ENCODE data around the gene CDYL2. TPM values are rescaled to one million over a fixed set of nuclear protein-coding genes. Genes with fewer than 3 reads are reported as not detected.
"Not testable (repeated sequence)": the region's sequence is repeated elsewhere in the genome, so short reads cannot be mapped to it uniquely, and the experiment has no call there.

CDYL2 gene
- total RNA-seq, 4 donors from 2014 or later: 0.80 to 2.8 (median 1.8) TPM

DNA sequence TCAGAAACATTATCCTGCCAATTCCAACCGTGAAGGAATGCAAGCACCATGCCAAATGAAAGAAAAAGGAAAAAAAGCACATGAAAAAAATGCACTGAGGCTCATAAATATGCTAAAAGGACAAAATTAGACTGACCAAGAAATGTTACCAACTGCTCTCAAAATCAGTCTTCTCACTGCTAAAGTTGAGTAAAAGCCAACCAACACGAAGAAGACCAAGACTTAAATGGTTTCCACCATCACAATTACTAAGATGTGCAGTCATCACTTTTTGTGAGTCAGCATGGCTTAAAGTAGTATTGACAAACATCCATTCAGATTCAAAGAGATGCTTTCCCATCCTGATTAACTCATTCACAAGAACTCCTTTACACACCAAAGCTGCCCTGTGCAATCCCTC, 16.4 kb downstream of the CDYL2 start:
- TF ChIP-seq, protein P1, sequence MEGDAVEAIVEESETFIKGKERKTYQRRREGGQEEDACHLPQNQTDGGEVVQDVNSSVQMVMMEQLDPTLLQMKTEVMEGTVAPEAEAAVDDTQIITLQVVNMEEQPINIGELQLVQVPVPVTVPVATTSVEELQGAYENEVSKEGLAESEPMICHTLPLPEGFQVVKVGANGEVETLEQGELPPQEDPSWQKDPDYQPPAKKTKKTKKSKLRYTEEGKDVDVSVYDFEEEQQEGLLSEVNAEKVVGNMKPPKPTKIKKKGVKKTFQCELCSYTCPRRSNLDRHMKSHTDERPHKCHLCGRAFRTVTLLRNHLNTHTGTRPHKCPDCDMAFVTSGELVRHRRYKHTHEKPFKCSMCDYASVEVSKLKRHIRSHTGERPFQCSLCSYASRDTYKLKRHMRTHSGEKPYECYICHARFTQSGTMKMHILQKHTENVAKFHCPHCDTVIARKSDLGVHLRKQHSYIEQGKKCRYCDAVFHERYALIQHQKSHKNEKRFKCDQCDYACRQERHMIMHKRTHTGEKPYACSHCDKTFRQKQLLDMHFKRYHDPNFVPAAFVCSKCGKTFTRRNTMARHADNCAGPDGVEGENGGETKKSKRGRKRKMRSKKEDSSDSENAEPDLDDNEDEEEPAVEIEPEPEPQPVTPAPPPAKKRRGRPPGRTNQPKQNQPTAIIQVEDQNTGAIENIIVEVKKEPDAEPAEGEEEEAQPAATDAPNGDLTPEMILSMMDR (IDR thresholded peaks at IDR 0.05 in 4 of 5, conservative IDR thresholded peaks at IDR 0.05 in 1 of 5): no peak
- no peak for TF ChIP-seq POLR2A (IDR thresholded peaks at IDR 0.05)
- Histone ChIP-seq H3K27me3 (no peaks in the 10 kb centered on the region), H3K36me3 (no peaks in the 10 kb centered on the region), H3K27ac (no peak overlapping the region), H3K4me3 (no peak overlapping the region), H3K4me1 (no peaks in the 10 kb centered on the region), H3K9me3 (no peaks in the 10 kb centered on the region)
- ATAC-seq: no peak
- intact Hi-C loops (cut with DNase I; ENCODE audit: low total_unique reads): no loop called here
- in situ Hi-C loops (cut with MboI; ENCODE audit: low sequenced_read_pairs in 4 of 4): no loop called here
- DNase-seq: no peak

DNA sequence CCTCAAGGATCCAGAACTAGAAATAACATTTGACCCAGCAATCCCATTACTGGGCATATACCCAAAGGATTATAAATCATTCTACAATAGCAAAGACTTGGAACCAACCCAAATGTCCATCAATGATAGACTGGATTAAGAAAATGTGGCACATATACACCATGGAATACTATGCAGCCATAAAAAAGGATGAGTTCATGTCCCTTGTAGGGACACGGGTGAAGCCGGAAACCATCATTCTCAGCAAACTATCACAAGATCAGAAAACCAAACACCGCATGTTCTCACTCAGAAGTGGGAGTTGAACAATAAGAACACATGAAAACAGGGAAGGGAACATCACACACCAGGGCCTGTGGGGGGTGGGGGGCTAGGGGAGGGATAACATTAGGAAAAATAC, 17.8 kb downstream of the CDYL2 start:
- H3K9me3 ChIP-seq: not testable (repeated sequence)

DNA sequence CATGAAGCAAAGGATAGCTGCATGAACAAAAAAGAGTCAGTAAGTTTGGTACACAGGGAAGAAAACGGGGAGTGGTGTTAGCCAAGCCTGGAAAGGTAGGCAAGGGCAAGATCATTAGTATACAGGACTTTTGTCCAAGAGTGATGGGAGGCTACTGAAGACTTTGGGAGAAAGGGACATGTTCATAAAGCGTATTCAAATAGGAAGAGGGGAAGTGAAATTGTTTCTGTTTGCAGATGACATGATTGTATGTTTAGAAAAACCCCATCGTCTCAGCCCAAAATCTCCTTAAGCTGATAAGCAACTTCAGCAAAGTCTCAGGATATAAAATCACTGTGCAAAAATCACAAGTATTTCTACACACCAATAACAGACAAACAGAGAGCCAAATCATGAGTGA, 19.4 kb downstream of the CDYL2 start:
- intact Hi-C loops (cut with DNase I; ENCODE audit: low total_unique reads): no loop called here
- Histone ChIP-seq H3K27ac (no peak overlapping the region), H3K9me3 (no peaks in the 10 kb centered on the region), H3K27me3 (no peaks in the 10 kb centered on the region), H3K4me3 (no peak overlapping the region), H3K36me3 (no peaks in the 10 kb centered on the region), H3K4me1 (no peaks in the 10 kb centered on the region)
- in situ Hi-C loops (cut with MboI; ENCODE audit: low sequenced_read_pairs in 4 of 4): no loop called here
- ATAC-seq (no peak), DNase-seq (no peak)
- TF ChIP-seq POLR2A (IDR thresholded peaks at IDR 0.05): no peak
- TF ChIP-seq, protein P1 (IDR thresholded peaks at IDR 0.05 in 4 of 5, conservative IDR thresholded peaks at IDR 0.05 in 1 of 5): no peak

More for the DNA sequence above, 17.8 kb downstream of the CDYL2 start:
- H3K4me1 ChIP-seq; H3K27me3 ChIP-seq; H3K36me3 ChIP-seq; intact Hi-C loops (cut with DNase I; ENCODE audit: low total_unique reads); in situ Hi-C loops (cut with MboI; ENCODE audit: low sequenced_read_pairs in 4 of 4); H3K4me3 ChIP-seq; DNase-seq; H3K27ac ChIP-seq; ATAC-seq: not testable (repeated sequence)

DNA sequence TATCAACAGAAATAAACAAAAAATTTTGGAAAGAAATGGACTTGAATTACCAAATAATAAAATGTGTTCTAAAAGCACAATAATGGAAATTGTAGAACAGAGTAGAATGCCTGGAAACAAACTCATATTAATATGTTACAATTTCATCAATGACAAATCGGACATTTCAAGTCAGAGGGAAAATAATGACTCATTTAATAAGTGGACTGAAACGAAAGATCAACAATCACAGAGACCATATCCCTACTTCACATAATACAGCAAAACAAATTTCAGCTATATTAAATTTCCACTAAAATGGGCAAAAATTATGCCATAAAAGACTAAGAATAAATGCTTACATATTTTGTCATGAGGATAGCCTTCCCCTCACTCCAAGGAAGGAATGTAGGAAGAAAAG, 25.7 kb downstream of the CDYL2 start:
- DNase-seq (no peak), ATAC-seq (no peak)
- TF ChIP-seq, protein P1 (IDR thresholded peaks at IDR 0.05 in 4 of 5, conservative IDR thresholded peaks at IDR 0.05 in 1 of 5): no peak
- no peak for TF ChIP-seq POLR2A (IDR thresholded peaks at IDR 0.05)
- H3K27ac ChIP-seq: no peak overlapping the region
- H3K4me3 ChIP-seq: no peak overlapping the region
- H3K9me3 ChIP-seq: no peaks in the 10 kb centered on the region
- H3K27me3 ChIP-seq: no peaks in the 10 kb centered on the region
- in situ Hi-C loops (cut with MboI; ENCODE audit: low sequenced_read_pairs in 4 of 4) (no loop called here), intact Hi-C loops (cut with DNase I; ENCODE audit: low total_unique reads) (no loop called here)
- H3K4me1 ChIP-seq: no peaks in the 10 kb centered on the region
- H3K36me3 ChIP-seq: no peaks in the 10 kb centered on the region

DNA sequence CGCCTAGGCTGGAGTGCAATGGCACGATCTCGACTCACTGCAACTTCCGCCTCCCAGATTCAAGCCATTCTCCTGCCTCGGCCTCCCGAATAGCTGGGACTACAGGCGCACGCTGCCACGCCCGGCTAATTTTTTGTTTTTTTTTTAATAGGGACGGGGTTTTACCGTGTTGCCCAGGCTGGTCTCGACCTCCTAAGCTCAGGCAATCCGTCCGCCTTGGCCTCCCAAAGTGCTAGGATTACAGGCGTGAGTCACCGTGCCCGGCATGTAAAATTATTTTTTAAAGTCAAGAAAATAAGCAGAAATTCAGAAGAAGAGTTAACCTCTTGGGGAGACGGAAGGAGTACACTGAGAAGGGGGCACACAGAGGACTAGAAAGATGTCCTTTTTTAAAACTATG, 27.5 kb downstream of the CDYL2 start:
- H3K36me3 ChIP-seq: no peaks in the 10 kb centered on the region
- ATAC-seq: no peak
- no peaks in the 10 kb centered on the region for H3K4me1 ChIP-seq
- in situ Hi-C loops (cut with MboI; ENCODE audit: low sequenced_read_pairs in 4 of 4) (no loop called here), intact Hi-C loops (cut with DNase I; ENCODE audit: low total_unique reads) (no loop called here)
- no peak for DNase-seq
- no peaks in the 10 kb centered on the region for H3K9me3 ChIP-seq
- H3K4me3 ChIP-seq: no peak overlapping the region
- no peaks in the 10 kb centered on the region for H3K27me3 ChIP-seq
- H3K27ac ChIP-seq: no peak overlapping the region
- TF ChIP-seq, protein P1 (IDR thresholded peaks at IDR 0.05 in 4 of 5, conservative IDR thresholded peaks at IDR 0.05 in 1 of 5): no peak
- TF ChIP-seq POLR2A (IDR thresholded peaks at IDR 0.05): no peak
